Loucy (cell line): ENCODE results near the gene ZNF181.

Source experiments
- H2AFZ ChIP-seq: fragments of 200-600 bp; sonication (generic); 2 replicates; pipeline ENCODE4 v1.6.0; 2016; ENCODE audit warnings: antibody characterized with exemption, mild to moderate bottlenecking, low read length, moderate library complexity
- H3F3A ChIP-seq: fragments of 200-600 bp; 2 replicates; pipeline ENCODE4 v1.6.0; 2016; ENCODE audit warnings: antibody characterized with exemption, low read depth, mild to moderate bottlenecking
- H3K27me3 ChIP-seq: fragments of 200-600 bp; sonication (generic); 2 replicates; pipeline ENCODE4 v1.6.1; 2014; ENCODE audit warnings: low read length, mild to moderate bottlenecking; ENCODE audit not compliant: insufficient read depth, poor library complexity, severe bottlenecking
- H3K36me3 ChIP-seq: fragments of 200-600 bp; sonication (generic); 2 replicates; pipeline ENCODE4 v1.6.1; 2016; ENCODE audit warnings: low read length; ENCODE audit not compliant: insufficient read depth
- H3K4me1 ChIP-seq: fragments of 200-600 bp; sonication (generic); 2 replicates; pipeline ENCODE4 v1.5.1; 2014; ENCODE audit warnings: low read length, mild to moderate bottlenecking; ENCODE audit not compliant: insufficient read depth, poor library complexity, severe bottlenecking
- H3K4me2 ChIP-seq: fragments of 200-600 bp; sonication (generic); 2 replicates; pipeline ENCODE4 v1.6.0; 2014; ENCODE audit warnings: antibody characterized with exemption, low read length, low read depth, mild to moderate bottlenecking; ENCODE audit not compliant: poor library complexity, severe bottlenecking
- H3K4me3 ChIP-seq: fragments of 200-600 bp; sonication (generic); 2 replicates; pipeline ENCODE4 v1.5.1; 2014; ENCODE audit warnings: low read length, mild to moderate bottlenecking, mixed read lengths; ENCODE audit not compliant: poor library complexity, severe bottlenecking
- H3K79me2 ChIP-seq: fragments of 200-600 bp; sonication (generic); 2 replicates; pipeline ENCODE4 v1.6.1; 2014; ENCODE audit warnings: low read length; ENCODE audit not compliant: insufficient read depth
- H3K9ac ChIP-seq: fragments of 200-600 bp; sonication (generic); 2 replicates; pipeline ENCODE4 v1.6.0; 2014; ENCODE audit warnings: mild to moderate bottlenecking, low read depth, low read length, moderate library complexity; ENCODE audit not compliant: poor library complexity, severe bottlenecking
- H3K9me2 ChIP-seq: fragments of 200-600 bp; sonication (generic); replicated peaks from 2 replicates; pipeline ENCODE4 v1.6.1; 2016; ENCODE audit warnings: low read depth, low read length, mixed read lengths
- H3K9me3 ChIP-seq: fragments of 200-600 bp; sonication (generic); 2 replicates; pipeline ENCODE4 v1.6.1; 2014; ENCODE audit warnings: mild to moderate bottlenecking, antibody characterized with exemption, low read length, low read depth; ENCODE audit not compliant: insufficient read depth
- H4K20me1 ChIP-seq: fragments of 200-600 bp; sonication (generic); 2 replicates; pipeline ENCODE4 v1.6.0; 2014; ENCODE audit warnings: antibody characterized with exemption, low read length, mild to moderate bottlenecking; ENCODE audit not compliant: insufficient read depth, poor library complexity, severe bottlenecking
- CTCF ChIP-seq: fragments of 200-600 bp; sonication (generic); conservative IDR thresholded peaks from 2 replicates; pipeline ENCODE4 v1.5.1; 2014; ENCODE audit warnings: mild to moderate bottlenecking, antibody characterized with exemption, low read length
- EZH2phosphoT487 ChIP-seq: fragments of 200-600 bp; IDR thresholded peaks from 2 replicates; pipeline ENCODE4 v1.6.1; 2018; ENCODE audit warnings: antibody characterized with exemption, mild to moderate bottlenecking, moderate library complexity, borderline replicate concordance

ZNF181 gene

GRCh38 chr19:34731964-34732363 is 2.1 kb upstream of the ZNF181 start:
- Histone ChIP-seq H3K9me2 (no peaks in the 10 kb centered on the region), H3K27me3 (no peaks in the 10 kb centered on the region), H3K9me3 (no peaks in the 10 kb centered on the region), H3F3A (no peaks in the 10 kb centered on the region), H3K4me1 (peaks cover 9% of the 10 kb centered on the region), H3K79me2 (peaks cover 8% of the 10 kb centered on the region; the same call in 1 of the 2 replicates), H3K9ac (no peak overlapping the region), H3K4me2 (no peak overlapping the region), H3K4me3 (no peak overlapping the region), H2AFZ (no peak overlapping the region), H4K20me1 (no peaks in the 10 kb centered on the region), H3K36me3 (no peaks in the 10 kb centered on the region)
- no peak for TF ChIP-seq CTCF
- TF ChIP-seq EZH2phosphoT487, result no peak

GRCh38 chr19:34732612-34733211 is 1.3 kb upstream of the ZNF181 start:
- Histone ChIP-seq H2AFZ (no peak overlapping the region), H3K9ac (peak overlapping the region; percentile 72)
- TF ChIP-seq CTCF (no peak), EZH2phosphoT487 (no peak)

GRCh38 chr19:34733266-34733745 is 737 bp upstream of the ZNF181 start:
- H3K4me1 ChIP-seq, result peaks cover 9% of the 10 kb centered on the region
- no peaks in the 10 kb centered on the region for H4K20me1 ChIP-seq
- peaks cover 8% of the 10 kb centered on the region; the same call in 1 of the 2 replicates for H3K79me2 ChIP-seq
- no peaks in the 10 kb centered on the region for H3F3A ChIP-seq
- H2AFZ ChIP-seq, result peak overlapping the region; percentile 99
- H3K9me3 ChIP-seq, result no peaks in the 10 kb centered on the region
- peak overlapping the region; percentile 72 for H3K9ac ChIP-seq
- no peaks in the 10 kb centered on the region for H3K36me3 ChIP-seq
- H3K9me2 ChIP-seq, result no peaks in the 10 kb centered on the region
- peak overlapping the region; percentile 93 for H3K4me3 ChIP-seq
- TF ChIP-seq CTCF (no peak), EZH2phosphoT487 (no peak)
- peak overlapping the region; percentile 93 for H3K4me2 ChIP-seq
- no peaks in the 10 kb centered on the region for H3K27me3 ChIP-seq

More at GRCh38 chr19:34732612-34733211, 1.3 kb upstream of the ZNF181 start:
- H3K4me1 ChIP-seq, result peaks cover 9% of the 10 kb centered on the region
- H3K4me3 ChIP-seq, result peak overlapping the region; percentile 93
- H3K79me2 ChIP-seq, result peaks cover 8% of the 10 kb centered on the region; the same call in 1 of the 2 replicates
- peak overlapping the region; percentile 93 for H3K4me2 ChIP-seq
- H3F3A ChIP-seq, result no peaks in the 10 kb centered on the region
- H3K9me2 ChIP-seq, result no peaks in the 10 kb centered on the region
- no peaks in the 10 kb centered on the region for H4K20me1 ChIP-seq
- H3K9me3 ChIP-seq, result no peaks in the 10 kb centered on the region
- no peaks in the 10 kb centered on the region for H3K36me3 ChIP-seq
- H3K27me3 ChIP-seq, result no peaks in the 10 kb centered on the region
